ENCODE measurements around the gene CHAT. TPM values are rescaled to one million over a fixed set of nuclear protein-coding genes. Genes with fewer than 3 reads are reported as not detected.

The CHAT gene
- total and polyA plus RNA-seq, 2 of the 13 experiments (the other 11 are each of a cell fraction or from before 2014, with no cell fraction given): not detected

GRCh38 chr10:49652421-49653272 is 38.8 kb downstream of the CHAT start (continued):
- 0 out of 2 replicates have a peak, but pooled peaks have one; percentile 20 for TF ChIP-seq PATZ1 (CRISPR knock-in tag; IDR thresholded peaks at IDR 0.05)

- H3K79me2 ChIP-seq (ENCODE audit: insufficient read depth, low read length): no peaks in the 10 kb centered on the region
- H3K9ac ChIP-seq (ENCODE audit: insufficient read depth, low read depth, low read length): no peak overlapping the region
- H3K9me3 ChIP-seq (ENCODE audit: low read length): 0 out of 2 replicates have a peak, but pooled peaks cover under 1% of the 10 kb centered on the region
- no peak for ATAC-seq
- no peak overlapping the region for H2AFZ ChIP-seq (ENCODE audit: low read length)
- intact Hi-C loops (cut with micrococcal nuclease; ENCODE audit: unreplicated experiment) (no loop called here), in situ Hi-C loops (cut with HindIII; ENCODE audit: extremely low pct_ligation_motif_present, low pct_unique_long_range_greater_than_20kb) (no loop called here)
- ChIA-PET CTCF (ENCODE audit: low intra/inter-chr PET ratio, low total read pairs) (no interaction called here), POLR2A (no interaction called here)
- no peak overlapping the region for H3K27ac ChIP-seq (ENCODE audit: extremely low read length, insufficient read depth, low read length)
- no peak overlapping the region for H3K4me2 ChIP-seq (ENCODE audit: low read depth, low read length)
- peaks cover 13% of the 10 kb centered on the region for H3K4me1 ChIP-seq (ENCODE audit: insufficient read depth, low read length)
- peaks cover 2 to 18% of the 10 kb centered on the region in 2 experiments; a peak in 3 of 5 replicates for H3K27me3 ChIP-seq (ENCODE audit: control insufficient read depth in 1 of 2, insufficient read depth in 2 of 2, low read length in 2 of 2)
- no peak for DNase-seq (ENCODE audit: low spot score)
- H3K36me3 ChIP-seq (replicated peaks in 1 of 2; ENCODE audit: control insufficient read depth in 1 of 2, insufficient read depth in 2 of 2, low read length in 2 of 2): no peaks in the 10 kb centered on the region
- 63% methylated on average over 9 of the region's 11 CpGs for WGBS (ENCODE audit: low lambda C conversion rate)
- TF ChIP-seq POLR2G (IDR thresholded peaks at IDR 0.05; ENCODE audit: low read depth, low read length) (no peak), CENPX (CRISPR knock-in tag; IDR thresholded peaks at IDR 0.05) (no peak), ZNF619 (CRISPR knock-in tag; IDR thresholded peaks at IDR 0.05) (no peak), HMGA1 (CRISPR knock-in tag; conservative IDR thresholded peaks at IDR 0.05) (no peak), CENPT (CRISPR knock-in tag; IDR thresholded peaks at IDR 0.05; ENCODE audit: low read depth) (no peak), SETDB1 (CRISPR knock-in tag; IDR thresholded peaks at IDR 0.05; ENCODE audit: borderline replicate concordance) (no peak), CBX5 (CRISPR knock-in tag; IDR thresholded peaks at IDR 0.05; ENCODE audit: borderline replicate concordance) (no peak), MED1 (CRISPR knock-in tag; IDR thresholded peaks at IDR 0.05) (no peak), U2AF1 (optimal IDR thresholded peaks at IDR 0.05; ENCODE audit: low read depth, low read length) (no peak), ZNF30 (CRISPR knock-in tag; IDR thresholded peaks at IDR 0.05) (no peak), HNRNPK (IDR thresholded peaks at IDR 0.05; ENCODE audit: low read depth, low read length, poor library complexity, severe bottlenecking) (no peak), IKZF4 (CRISPR knock-in tag; IDR thresholded peaks at IDR 0.05; ENCODE audit: borderline replicate concordance, low read depth, not compliant biosample characterization) (no peak)
- TF ChIP-seq, protein P1, sequence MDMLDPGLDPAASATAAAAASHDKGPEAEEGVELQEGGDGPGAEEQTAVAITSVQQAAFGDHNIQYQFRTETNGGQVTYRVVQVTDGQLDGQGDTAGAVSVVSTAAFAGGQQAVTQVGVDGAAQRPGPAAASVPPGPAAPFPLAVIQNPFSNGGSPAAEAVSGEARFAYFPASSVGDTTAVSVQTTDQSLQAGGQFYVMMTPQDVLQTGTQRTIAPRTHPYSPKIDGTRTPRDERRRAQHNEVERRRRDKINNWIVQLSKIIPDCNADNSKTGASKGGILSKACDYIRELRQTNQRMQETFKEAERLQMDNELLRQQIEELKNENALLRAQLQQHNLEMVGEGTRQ (IDR thresholded peaks at IDR 0.05; ENCODE audit: low read depth, low read length): no peak
- TF ChIP-seq, protein P1 (CRISPR knock-in tag; IDR thresholded peaks at IDR 0.05; ENCODE audit: borderline replicate concordance): no peak
- no peak overlapping the region for H3K4me3 ChIP-seq (replicated peaks in 1 of 3; ENCODE audit: insufficient read depth in 1 of 3, low read depth in 2 of 3, low read length in 3 of 3)
- no TSS peak for BruUV-seq (replicated peaks)
- FAIRE-seq: no peak
- no peaks in the 10 kb centered on the region for H4K20me1 ChIP-seq (ENCODE audit: insufficient read depth, low read length)
Measured at GRCh38 chr10:49653273-49653929, 39.6 kb downstream of the CHAT start.

All from HepG2 (cell line).